Duodenal mucosa (tissue), 2 donors: ENCODE data around the gene SCFD1.
"Not testable (repeated sequence)": the region's sequence is repeated elsewhere in the genome, so short reads cannot be mapped to it uniquely, and the experiment has no call there.

ENCODE experiments used
- H3K27ac ChIP-seq: one replicate; pipeline ENCODE4 v1.7.0; 2013; ENCODE audit warnings: low read depth, low read length
- H3K27me3 ChIP-seq, 2 donors: one replicate each; pipeline ENCODE4 v1.7.0; 2013; ENCODE audit warnings: low read length in 2 of 2, control low read depth in 1 of 2; ENCODE audit not compliant: insufficient read depth in 2 of 2, control insufficient read depth in 1 of 2
- H3K36me3 ChIP-seq, 2 donors: one replicate each; pipeline ENCODE4 v1.7.0; 2013; ENCODE audit warnings: low read length in 2 of 2, control low read depth in 1 of 2; ENCODE audit not compliant: insufficient read depth in 2 of 2, control insufficient read depth in 1 of 2
- H3K4me1 ChIP-seq, 2 donors: one replicate each; pipeline ENCODE4 v1.7.0; 2013; ENCODE audit warnings: low read length in 2 of 2, control low read depth in 1 of 2; ENCODE audit not compliant: insufficient read depth in 2 of 2, control insufficient read depth in 1 of 2
- H3K4me3 ChIP-seq, 2 donors: one replicate each; pipeline ENCODE4 v1.7.0; 2013; ENCODE audit warnings: low read length in 2 of 2, low read depth in 1 of 2
- H3K9ac ChIP-seq, 2 donors: one replicate each; pipeline ENCODE4 v1.7.0; 2013; ENCODE audit warnings: low read length in 2 of 2, low read depth in 1 of 2
- H3K9me3 ChIP-seq, 2 donors: one replicate each; pipeline ENCODE4 v1.7.0; 2013; ENCODE audit warnings: low read length in 2 of 2, control low read depth in 1 of 2; ENCODE audit not compliant: control insufficient read depth in 1 of 2

The SCFD1 gene

GRCh38 chr14:30638926-30639325 is 16.8 kb downstream of the SCFD1 start:
- no peak overlapping the region for H3K4me3 ChIP-seq
- H3K9ac ChIP-seq = no peak overlapping the region
- H3K36me3 ChIP-seq = peaks cover 3 to 25% of the 10 kb centered on the region in 2 donors
- peaks cover 0 to under 1% of the 10 kb centered on the region in 2 donors for H3K9me3 ChIP-seq
- no peaks in the 10 kb centered on the region for H3K27me3 ChIP-seq
- peaks cover 0 to 6% of the 10 kb centered on the region in 2 donors for H3K4me1 ChIP-seq
- H3K27ac ChIP-seq = no peak overlapping the region

- Histone ChIP-seq H3K27ac (no peak overlapping the region), H3K4me1 (peaks cover 0 to 6% of the 10 kb centered on the region in 2 donors), H3K4me3 (no peak overlapping the region), H3K27me3 (no peaks in the 10 kb centered on the region), H3K36me3 (peaks cover 3 to 28% of the 10 kb centered on the region in 2 donors), H3K9ac (no peak overlapping the region), H3K9me3 (peaks cover 4 to 10% of the 10 kb centered on the region in 2 donors)
These were observed 19.1 kb downstream of the SCFD1 start for GRCh38 chr14:30641207-30641606.

DNA sequence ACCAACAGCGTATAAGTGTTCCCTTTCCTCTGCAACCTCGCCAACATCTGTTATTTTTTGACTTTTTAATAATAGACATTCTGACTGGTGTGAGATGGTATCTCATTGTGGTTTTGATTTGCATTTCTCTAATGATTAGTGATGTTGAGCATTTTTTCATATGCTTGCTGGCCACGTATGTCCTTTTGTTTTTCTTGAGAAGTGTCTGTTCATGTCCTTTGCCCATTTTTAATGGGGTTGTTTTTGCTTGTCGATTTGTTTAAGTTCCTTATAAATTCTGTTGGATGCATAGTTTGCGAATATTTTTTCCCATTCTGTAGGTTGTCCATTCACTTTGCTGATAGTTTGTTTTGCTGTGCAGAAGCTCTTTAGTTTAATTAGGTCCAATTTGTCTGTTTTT is 22.3 kb downstream of the SCFD1 start:
- H3K9me3 ChIP-seq, H3K4me3 ChIP-seq, H3K4me1 ChIP-seq, H3K27ac ChIP-seq, H3K9ac ChIP-seq, H3K27me3 ChIP-seq: not testable (repeated sequence)
- peaks cover 0 to 23% of the 10 kb centered on the region in 2 donors for H3K36me3 ChIP-seq

DNA sequence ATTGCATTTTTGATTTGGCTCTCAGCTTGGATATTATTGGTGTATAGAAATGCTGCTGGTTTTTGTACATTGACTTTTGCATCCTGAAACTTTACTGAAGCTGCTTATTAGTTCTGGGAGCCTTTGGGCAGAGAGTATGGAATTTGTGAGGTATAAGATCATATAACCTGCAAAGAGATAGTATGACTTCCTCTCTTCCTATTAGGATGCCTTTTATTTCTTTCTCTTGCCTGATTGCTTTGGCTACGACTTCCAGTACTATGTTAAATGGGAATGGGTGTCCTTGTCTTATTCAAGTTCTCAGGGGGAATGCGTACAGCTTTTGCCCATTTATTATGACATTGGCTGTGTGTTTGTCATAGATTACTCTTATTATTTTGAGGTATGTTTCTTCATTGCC is 23.5 kb downstream of the SCFD1 start:
- H3K27ac ChIP-seq = no peak overlapping the region
- H3K4me1 ChIP-seq = peaks cover 0 to 6% of the 10 kb centered on the region in 2 donors
- H3K4me3 ChIP-seq = no peak overlapping the region
- H3K36me3 ChIP-seq = peaks cover 3 to 28% of the 10 kb centered on the region in 2 donors
- H3K9me3 ChIP-seq = peaks cover 4 to 10% of the 10 kb centered on the region in 2 donors
- no peak overlapping the region for H3K9ac ChIP-seq
- no peaks in the 10 kb centered on the region for H3K27me3 ChIP-seq

- Histone ChIP-seq H3K27ac (no peak overlapping the region), H3K9ac (no peak overlapping the region), H3K9me3 (peaks cover 4 to 10% of the 10 kb centered on the region in 2 donors), H3K27me3 (no peaks in the 10 kb centered on the region), H3K4me1 (no peaks in the 10 kb centered on the region), H3K36me3 (peaks cover 16 to 51% of the 10 kb centered on the region in 2 donors), H3K4me3 (no peak overlapping the region)
These were observed 26.4 kb downstream of the SCFD1 start for GRCh38 chr14:30648471-30648870.

- no peak overlapping the region for H3K9ac ChIP-seq
- no peaks in the 10 kb centered on the region for H3K9me3 ChIP-seq
- H3K27me3 ChIP-seq = no peaks in the 10 kb centered on the region
- H3K27ac ChIP-seq = no peak overlapping the region
- no peaks in the 10 kb centered on the region for H3K4me1 ChIP-seq
- H3K36me3 ChIP-seq = peaks cover 33 to 60% of the 10 kb centered on the region in 2 donors
- H3K4me3 ChIP-seq = no peak overlapping the region
These were observed 29.8 kb downstream of the SCFD1 start for GRCh38 chr14:30651937-30652336.

DNA sequence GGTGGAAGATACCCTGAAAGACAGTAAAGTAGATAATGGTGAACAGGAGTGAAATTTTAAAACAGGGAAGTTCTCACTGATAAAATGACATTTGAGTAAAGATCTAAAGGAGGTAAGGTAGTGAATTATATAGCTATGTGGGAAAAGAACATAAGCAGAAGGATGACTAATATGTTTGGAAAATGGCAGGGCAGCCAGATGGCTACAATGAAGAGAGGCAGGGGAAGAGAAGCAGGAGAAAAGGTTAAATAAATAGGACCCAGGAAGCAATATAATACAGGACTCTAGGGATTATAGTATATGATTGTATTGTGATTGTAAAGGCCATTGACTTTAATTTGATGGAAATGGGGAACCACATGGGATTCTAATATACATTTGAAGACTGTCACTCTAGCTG is 33.0 kb downstream of the SCFD1 start:
- Histone ChIP-seq H3K36me3 (peaks cover 33 to 60% of the 10 kb centered on the region in 2 donors), H3K9me3 (no peaks in the 10 kb centered on the region), H3K4me1 (no peaks in the 10 kb centered on the region), H3K4me3 (no peak overlapping the region), H3K9ac (no peak overlapping the region), H3K27me3 (no peaks in the 10 kb centered on the region), H3K27ac (no peak overlapping the region)

DNA sequence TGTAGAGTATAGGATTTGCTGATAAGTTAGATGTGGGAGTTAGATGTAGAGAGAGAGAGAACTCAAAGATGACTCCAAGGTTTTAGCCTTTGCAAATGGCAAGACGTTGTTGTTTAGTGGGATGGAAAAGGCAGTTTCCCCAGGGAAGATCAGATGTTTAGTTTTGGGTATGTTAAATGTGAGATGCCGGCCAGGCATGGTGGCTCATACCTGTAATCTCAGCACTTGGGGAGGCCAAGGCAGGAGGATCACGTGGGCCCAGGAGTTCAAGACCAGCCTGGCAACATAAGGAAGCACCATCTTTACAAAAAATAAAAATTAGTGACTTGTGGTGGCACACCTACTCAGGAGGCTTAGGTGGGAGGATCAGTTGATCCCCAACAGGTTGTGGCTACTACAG is 33.5 kb downstream of the SCFD1 start:
- Histone ChIP-seq H3K27ac (no peak overlapping the region), H3K9ac (no peak overlapping the region), H3K4me1 (no peaks in the 10 kb centered on the region), H3K27me3 (no peaks in the 10 kb centered on the region), H3K36me3 (peaks cover 33 to 58% of the 10 kb centered on the region in 2 donors), H3K4me3 (no peak overlapping the region), H3K9me3 (no peaks in the 10 kb centered on the region)

- H3K36me3 ChIP-seq = peaks cover 33 to 54% of the 10 kb centered on the region in 2 donors
These were observed 34.1 kb downstream of the SCFD1 start for GRCh38 chr14:30656190-30656632.

DNA sequence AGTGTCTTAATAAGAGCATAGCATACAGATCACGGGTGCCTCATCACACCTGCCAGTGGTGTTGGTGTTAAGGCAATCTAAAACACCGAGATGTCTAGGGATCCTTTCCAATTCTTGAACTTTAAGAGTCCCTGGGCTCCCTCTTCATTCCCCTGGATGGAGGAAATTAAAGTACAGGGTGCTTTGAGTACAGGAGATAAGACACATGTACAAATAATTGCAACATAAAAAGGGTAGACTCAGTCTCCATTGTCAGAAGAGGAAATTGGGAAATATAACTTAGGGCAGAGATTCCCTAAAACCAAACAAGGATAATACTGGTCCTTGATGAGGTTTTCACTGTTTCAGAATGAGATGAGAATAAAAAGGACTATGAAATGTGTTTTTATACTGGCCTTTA is 34.9 kb downstream of the SCFD1 start:
- Histone ChIP-seq H3K4me3 (no peak overlapping the region), H3K27me3 (no peaks in the 10 kb centered on the region), H3K9ac (no peak overlapping the region), H3K9me3 (no peaks in the 10 kb centered on the region), H3K36me3 (peaks cover 27 to 46% of the 10 kb centered on the region in 2 donors), H3K4me1 (no peaks in the 10 kb centered on the region), H3K27ac (no peak overlapping the region)

More at GRCh38 chr14:30656190-30656632, 34.1 kb downstream of the SCFD1 start:
- Histone ChIP-seq H3K9ac (no peak overlapping the region), H3K9me3 (no peaks in the 10 kb centered on the region), H3K27me3 (no peaks in the 10 kb centered on the region), H3K4me1 (no peaks in the 10 kb centered on the region), H3K27ac (no peak overlapping the region), H3K4me3 (no peak overlapping the region)
